Fibroblast of villous mesenchyme (primary cell): ENCODE measurements around the gene PRDM12. TPM values are rescaled to one million over a fixed set of nuclear protein-coding genes. Genes with fewer than 3 reads are reported as not detected.

Experiments used
- DNase-seq: peaks from one replicate; pipeline ENCODE4 v3.0.0-alpha.2; 2010; ENCODE audit warnings: low read depth
- H3K4me3 ChIP-seq: 2 replicates; pipeline ENCODE4 v1.5.1; 2011; ENCODE audit warnings: low read depth, mild to moderate bottlenecking, low read length
- total RNA-seq: library from RNA; depleted of rRNA; stranded (reverse); fragments of >200 nt; gene quantifications from 2 replicates; pipeline ENCODE4 v1.2.3, GENCODE V29; 2012
- TF ChIP-seq, protein P1 (sequence below): IDR thresholded peaks from 2 replicates; pipeline ENCODE4 v1.5.1; 2012; ENCODE audit warnings: low read depth, mild to moderate bottlenecking, low read length; ENCODE audit not compliant: insufficient read depth

Gene PRDM12
- total RNA-seq, 1 donor, result not detected

DNA sequence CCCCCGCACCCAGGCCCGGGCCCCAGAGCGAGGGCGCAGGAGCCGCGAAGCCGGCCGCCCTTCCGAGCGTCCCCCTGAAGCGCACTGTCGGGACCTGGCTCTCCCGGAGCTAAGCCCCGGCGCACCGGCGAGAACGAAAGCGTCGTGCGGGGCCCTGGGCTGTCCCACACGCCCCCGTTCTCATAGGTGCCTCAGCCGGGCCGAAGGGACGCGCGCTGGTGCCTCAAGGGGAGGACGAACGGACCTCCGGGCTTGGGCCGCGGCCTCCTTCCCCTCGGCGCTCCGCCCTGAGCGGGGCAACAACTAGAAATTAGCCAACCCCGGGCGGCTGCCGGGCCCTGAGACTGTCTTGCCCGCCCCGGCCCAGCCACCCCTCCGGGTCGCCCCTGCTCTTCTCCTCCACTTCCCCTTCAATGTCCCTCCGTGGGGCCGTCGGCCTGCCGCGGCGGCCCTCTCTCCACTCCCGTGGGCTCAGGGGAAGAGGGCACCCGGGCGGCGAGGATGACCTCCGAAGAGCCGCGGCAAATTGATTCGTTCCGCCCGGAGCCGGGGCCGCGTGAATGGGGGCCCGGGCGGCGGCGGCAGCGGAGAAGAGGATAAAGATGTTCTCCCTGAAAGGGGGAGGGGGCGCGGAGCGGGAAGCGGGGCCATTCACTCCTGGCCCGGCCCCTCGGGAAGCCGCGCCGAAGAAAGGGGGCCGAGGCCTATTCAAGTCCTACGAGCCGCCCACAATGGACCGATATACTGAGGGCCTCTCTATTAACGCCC lies 3.5 kb upstream of the PRDM12 start:
- peak overlapping the region; percentile 25 for H3K4me3 ChIP-seq
- TF ChIP-seq, protein P1, sequence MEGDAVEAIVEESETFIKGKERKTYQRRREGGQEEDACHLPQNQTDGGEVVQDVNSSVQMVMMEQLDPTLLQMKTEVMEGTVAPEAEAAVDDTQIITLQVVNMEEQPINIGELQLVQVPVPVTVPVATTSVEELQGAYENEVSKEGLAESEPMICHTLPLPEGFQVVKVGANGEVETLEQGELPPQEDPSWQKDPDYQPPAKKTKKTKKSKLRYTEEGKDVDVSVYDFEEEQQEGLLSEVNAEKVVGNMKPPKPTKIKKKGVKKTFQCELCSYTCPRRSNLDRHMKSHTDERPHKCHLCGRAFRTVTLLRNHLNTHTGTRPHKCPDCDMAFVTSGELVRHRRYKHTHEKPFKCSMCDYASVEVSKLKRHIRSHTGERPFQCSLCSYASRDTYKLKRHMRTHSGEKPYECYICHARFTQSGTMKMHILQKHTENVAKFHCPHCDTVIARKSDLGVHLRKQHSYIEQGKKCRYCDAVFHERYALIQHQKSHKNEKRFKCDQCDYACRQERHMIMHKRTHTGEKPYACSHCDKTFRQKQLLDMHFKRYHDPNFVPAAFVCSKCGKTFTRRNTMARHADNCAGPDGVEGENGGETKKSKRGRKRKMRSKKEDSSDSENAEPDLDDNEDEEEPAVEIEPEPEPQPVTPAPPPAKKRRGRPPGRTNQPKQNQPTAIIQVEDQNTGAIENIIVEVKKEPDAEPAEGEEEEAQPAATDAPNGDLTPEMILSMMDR, result no peak
- DNase-seq, result no peak

DNA sequence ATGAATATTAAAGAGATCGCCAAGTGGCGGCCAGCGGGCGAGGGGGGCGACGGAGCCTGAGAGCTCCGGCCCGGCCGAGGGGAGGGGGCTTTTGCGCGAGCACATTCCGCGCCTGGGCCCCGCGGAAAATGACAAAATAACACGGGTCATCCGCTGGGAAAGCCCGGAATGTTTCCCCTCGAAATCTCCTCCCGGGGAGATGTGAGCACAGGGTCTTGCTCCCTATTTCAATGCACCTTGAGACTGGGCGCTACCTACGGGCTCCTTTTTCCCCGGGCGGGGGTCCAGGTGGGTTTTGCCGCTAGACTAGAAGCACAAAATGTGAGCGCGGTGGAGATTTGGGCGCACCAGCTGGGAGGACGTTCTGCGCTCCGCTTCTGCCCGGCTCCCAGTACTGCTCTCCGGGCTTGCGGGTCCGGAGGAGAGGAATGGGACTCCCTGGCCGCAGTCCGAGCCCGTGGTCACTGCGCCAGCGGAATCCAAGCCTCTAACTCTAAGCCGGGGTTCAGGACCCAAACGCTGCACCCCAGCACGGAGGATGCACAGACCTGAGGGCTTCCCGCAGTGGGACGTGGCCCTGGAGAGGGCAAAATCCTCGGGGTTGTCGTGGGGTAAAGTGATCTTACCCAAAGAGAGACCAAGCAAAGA lies 2.8 kb upstream of the PRDM12 start:
- DNase-seq, result no peak
- no peak overlapping the region for H3K4me3 ChIP-seq
- TF ChIP-seq, protein P1, result no peak

DNA sequence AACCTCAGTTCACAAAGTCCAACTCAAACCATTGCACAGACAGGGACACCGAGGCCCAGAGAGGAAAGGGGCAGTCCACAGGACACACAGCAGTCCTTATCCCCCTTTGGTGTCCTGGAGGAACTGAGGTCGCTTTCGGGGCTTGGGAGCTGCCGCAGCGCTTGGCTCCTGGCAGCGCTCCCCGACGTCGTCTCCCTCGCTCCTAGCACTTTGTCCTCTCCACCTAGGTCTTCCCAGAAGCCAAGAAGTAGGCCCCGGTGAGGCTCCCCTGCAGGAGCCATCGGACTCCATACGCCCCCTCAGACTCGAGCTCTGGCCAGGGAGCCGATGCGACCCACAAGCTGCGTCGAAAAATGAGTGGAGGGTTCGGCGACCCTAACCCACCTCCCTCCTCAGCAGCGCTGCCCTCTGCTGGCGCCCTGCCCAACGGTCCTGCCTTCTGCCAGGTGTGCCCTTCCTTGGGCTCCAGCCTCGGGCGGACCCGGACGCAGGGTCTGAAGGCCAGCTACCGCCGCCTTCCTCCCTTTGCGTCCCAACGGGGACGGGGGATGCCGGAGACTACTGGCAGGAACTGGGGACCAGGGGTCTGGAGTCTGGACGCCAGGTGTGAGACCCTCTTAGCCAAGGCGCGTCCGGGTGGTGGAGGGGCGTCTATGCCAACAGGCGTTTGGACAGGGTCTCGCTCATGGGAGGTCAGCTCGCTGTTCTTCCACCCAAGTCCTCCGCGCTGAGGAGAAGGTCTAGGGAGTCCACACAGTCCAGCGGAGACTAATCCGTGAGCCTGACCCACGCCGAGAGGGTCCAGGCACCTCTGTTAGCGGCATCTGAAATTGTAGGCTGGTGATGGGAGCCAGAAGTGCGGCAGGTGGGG lies 2.1 kb upstream of the PRDM12 start:
- DNase-seq, result no peak

DNA sequence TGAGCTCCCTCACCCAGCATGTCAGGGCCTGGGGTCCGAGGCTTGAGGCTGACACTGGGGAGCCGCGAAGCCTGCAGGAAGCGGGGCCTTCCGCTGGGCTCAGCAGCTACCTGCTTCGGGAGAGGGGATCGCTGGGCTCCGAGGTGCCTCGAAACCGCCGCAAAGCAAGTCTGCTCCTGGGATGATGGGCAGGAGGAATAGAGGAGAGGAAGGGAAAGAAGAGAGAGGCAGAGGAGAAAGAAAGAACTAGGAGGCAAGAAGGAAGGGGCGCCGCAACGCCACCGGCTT lies 1.5 kb upstream of the PRDM12 start:
- H3K4me3 ChIP-seq, result no peak overlapping the region
- TF ChIP-seq, protein P1, result no peak
- no peak for DNase-seq

More for the DNA sequence above, 2.1 kb upstream of the PRDM12 start:
- TF ChIP-seq, protein P1, result no peak
- H3K4me3 ChIP-seq, result no peak overlapping the region

DNA sequence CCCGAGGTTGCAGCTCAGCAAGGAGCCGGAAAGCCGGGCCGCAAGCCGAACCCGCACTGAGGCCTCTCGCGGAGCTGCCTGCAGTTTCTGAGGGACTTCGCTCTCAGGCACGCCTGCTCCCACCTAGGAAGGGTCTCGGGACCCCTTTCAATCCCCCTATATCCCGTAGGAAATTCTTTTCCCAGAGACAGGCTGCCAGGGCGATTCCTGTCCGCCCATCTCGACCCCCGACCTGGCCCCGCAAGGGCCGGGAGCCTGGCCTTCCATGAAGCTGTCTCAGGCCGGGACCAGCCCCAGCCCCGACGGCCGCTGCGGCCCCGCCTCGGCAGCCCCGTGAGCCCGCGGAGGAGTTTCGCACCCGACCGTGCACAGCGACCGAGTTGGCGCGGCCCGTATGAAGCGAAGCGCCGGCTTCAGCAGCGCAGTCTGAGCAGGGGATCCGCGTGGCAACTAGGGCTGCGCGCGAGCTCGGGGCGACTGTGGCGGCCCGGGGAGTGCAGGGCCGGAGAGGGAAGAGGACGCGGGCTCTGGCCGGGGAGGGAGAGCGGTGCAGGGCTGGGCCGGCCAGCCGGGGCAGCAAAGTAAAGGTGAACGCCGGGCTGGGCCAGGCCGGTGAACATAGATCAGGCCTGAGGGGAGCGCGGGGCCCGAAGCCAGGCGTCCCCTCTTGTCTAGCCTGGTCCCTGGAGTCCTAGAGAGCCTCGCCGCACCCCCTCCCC lies 977 bp upstream of the PRDM12 start:
- TF ChIP-seq, protein P1, result no peak
- no peak for DNase-seq
- no peak overlapping the region for H3K4me3 ChIP-seq

DNA sequence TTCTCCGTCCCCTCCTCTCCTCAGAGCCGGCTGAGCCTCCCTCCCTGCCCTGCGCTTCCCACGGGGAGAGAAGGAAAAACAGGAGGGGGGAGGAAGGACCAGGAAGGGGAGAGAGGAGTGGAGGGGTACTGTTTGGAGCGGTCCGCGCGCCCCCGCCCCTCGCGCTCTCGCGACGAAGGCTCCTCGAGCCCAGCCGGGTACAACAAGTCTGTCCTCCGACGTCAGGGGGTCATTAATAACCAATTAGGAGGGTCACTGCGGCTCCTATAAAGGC lies 480 bp upstream of the PRDM12 start:
- DNase-seq, result no peak
- no peak overlapping the region for H3K4me3 ChIP-seq
- TF ChIP-seq, protein P1, result no peak
